Neutrophil (primary cell): ENCODE data around the gene RAB3A.
A peak's percentile ranks its signal among the peaks of the same experiment; 100 is the strongest.

ENCODE experiments used
- H3K27ac ChIP-seq: fragments of 200-600 bp; sonication (generic); 2 replicates; pipeline ENCODE4 v1.5.1; 2016; ENCODE audit warnings: mild to moderate bottlenecking, moderate library complexity
- H3K27me3 ChIP-seq: fragments of 200-600 bp; sonication (generic); 2 replicates; pipeline ENCODE4 v1.6.0; 2016; ENCODE audit warnings: mild to moderate bottlenecking
- H3K36me3 ChIP-seq: fragments of 200-600 bp; sonication (generic); 2 replicates; pipeline ENCODE4 v1.5.1; 2017
- H3K4me1 ChIP-seq, 2 experiments: fragments of 200-600 bp in 1 of 2; sonication (generic) in 1 of 2; 1 replicate in 1 of 2; 2 replicates in 1 of 2; pipeline versions ENCODE4 v1.5.1 to v1.6.1; 2013 to 2016; ENCODE audit warnings: low read depth in 1 of 2, low read length in 1 of 2, mild to moderate bottlenecking in 1 of 2, moderate library complexity in 1 of 2; ENCODE audit not compliant: control insufficient read depth in 1 of 2, insufficient read depth in 1 of 2
- H3K4me3 ChIP-seq, 2 experiments: fragments of 200-600 bp in 1 of 2; sonication (generic) in 1 of 2; 1 replicate in 1 of 2; 2 replicates in 1 of 2; pipeline ENCODE4 v1.5.1; 2013 to 2016; ENCODE audit warnings: low read depth in 1 of 2, low read length in 1 of 2, mild to moderate bottlenecking in 1 of 2, moderate library complexity in 1 of 2
- H3K9me3 ChIP-seq: fragments of 200-600 bp; sonication (generic); 2 replicates; pipeline ENCODE4 v1.5.1; 2016
- CTCF ChIP-seq: fragments of 200-600 bp; sonication (generic); IDR thresholded peaks from 2 replicates; pipeline ENCODE4 v1.5.1; 2016; ENCODE audit warnings: antibody characterized with exemption

Gene RAB3A

GRCh38 chr19:18226956-18227780, 23.3 kb upstream of the RAB3A start:
- no peak for TF ChIP-seq CTCF
- peaks cover 96% of the 10 kb centered on the region for H3K27me3 ChIP-seq
- no peaks in the 10 kb centered on the region for H3K9me3 ChIP-seq
- no peak overlapping the region for H3K27ac ChIP-seq
- no peaks in the 10 kb centered on the region for H3K36me3 ChIP-seq
- no peak overlapping the region for H3K4me3 ChIP-seq
- H3K4me1 ChIP-seq = peaks cover 11 to 17% of the 10 kb centered on the region in 2 experiments

DNA sequence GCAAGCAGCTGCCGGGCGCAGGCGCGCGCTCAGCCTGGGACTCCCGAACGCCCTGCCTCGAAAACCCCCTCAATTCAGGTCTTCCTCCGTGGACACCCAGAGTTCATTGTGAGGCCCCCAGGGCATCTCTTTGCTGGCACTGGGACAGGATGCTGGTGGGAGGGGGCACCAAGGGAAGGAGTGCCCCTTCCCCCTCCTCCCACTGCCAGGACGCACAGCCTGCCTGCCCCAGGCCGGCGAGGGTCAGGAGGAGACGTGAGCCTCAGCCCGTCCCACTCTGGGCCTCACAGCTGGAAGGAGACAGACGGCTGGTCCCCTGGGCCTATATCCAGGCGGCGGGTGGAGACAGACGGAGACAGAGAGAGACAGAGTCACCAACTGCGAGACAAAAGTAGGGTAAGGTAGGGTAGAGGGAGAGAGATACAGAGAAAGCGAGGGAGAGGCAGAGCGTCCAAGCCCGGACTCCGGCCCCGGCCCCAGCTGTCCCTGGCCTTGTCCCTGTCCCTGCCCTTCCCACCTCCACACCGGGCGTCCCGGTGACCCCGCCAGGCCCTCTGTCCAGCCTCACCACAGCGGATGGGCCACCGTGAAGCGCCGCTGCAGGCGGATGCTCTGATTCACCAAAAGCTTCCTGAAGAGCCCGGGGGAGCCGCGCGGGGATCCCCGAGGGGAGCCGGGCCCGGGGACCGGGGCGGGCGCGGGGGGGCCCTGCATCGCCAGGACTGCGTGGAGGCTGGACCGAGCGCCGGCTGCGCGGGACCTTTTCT, 22.0 kb upstream of the RAB3A start, which contains the start of gene PDE4C:
Gene PDE4C (minus strand): TSS at position 737 of the 767 bp plus-strand sequence. CDS start 23 bp downstream, at position 714.
- Histone ChIP-seq H3K27ac (no peak within 1 kb of the TSS), H3K9me3 (no peaks in the 10 kb centered on the region), H3K4me3 (no peak within 1 kb of the TSS), H3K4me1 (peaks cover 11 to 17% of the 10 kb centered on the region in 2 experiments), H3K27me3 (peaks cover 96% of the 10 kb centered on the region), H3K36me3 (no peaks in the 10 kb centered on the region)
- TF ChIP-seq CTCF = no peak

- H3K36me3 ChIP-seq = no peaks in the 10 kb centered on the region
- no peak overlapping the region for H3K27ac ChIP-seq
- no peaks in the 10 kb centered on the region for H3K9me3 ChIP-seq
- no peak overlapping the region for H3K4me3 ChIP-seq
- no peak for TF ChIP-seq CTCF
- peaks cover 96% of the 10 kb centered on the region for H3K27me3 ChIP-seq
- H3K4me1 ChIP-seq = peaks cover 11 to 17% of the 10 kb centered on the region in 2 experiments
These were observed 21.5 kb upstream of the RAB3A start for GRCh38 chr19:18225355-18225701.

DNA sequence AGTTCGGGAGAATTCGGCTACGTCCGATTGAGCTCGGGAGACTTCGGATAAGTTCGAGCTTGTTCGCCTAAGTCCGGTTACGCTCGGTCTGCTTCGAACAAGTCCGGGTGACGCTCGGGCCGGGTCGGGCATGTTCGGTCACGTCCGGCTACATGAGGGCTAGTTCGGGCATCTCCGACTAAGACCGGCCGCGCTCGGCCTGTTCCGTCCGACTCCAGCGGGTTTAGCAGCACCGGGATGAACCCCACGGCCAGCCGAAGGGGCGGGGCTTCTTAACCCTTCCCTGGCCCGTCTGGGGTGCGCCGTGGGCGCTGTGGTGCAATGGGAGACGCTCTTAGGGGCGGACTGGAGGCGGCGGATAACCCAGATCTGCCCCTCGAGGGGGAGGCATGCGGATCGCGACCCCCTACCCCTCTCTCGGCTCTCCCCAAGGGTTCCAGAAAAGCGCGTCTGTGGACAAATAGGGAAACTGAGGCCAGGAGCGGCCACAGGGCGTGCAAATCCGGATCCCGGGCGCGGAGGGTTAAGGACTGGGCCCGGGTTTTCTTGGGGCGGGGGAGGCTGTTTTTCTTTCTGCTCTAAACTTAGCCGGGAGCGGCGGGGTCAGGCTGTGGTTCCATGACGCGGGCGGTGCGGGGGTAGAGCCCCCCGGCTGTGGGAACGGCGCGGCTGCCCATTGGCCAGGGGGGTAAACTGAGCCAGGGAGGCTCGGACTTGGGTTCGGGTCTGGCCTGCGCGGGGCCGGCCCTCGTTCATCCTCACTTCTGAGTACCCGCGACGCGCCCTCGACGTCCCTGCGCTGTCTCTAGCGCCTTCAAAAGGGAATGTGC, 20.9 kb upstream of the RAB3A start:
- no peaks in the 10 kb centered on the region for H3K9me3 ChIP-seq
- no peaks in the 10 kb centered on the region for H3K36me3 ChIP-seq
- H3K27ac ChIP-seq = no peak overlapping the region
- H3K4me3 ChIP-seq = peak overlapping the region; percentile 63 to 67
- no peak for TF ChIP-seq CTCF
- H3K4me1 ChIP-seq = peaks cover 11 to 17% of the 10 kb centered on the region in 2 experiments
- peaks cover 96% of the 10 kb centered on the region for H3K27me3 ChIP-seq

GRCh38 chr19:18223860-18224524, 20.1 kb upstream of the RAB3A start:
- no peaks in the 10 kb centered on the region for H3K36me3 ChIP-seq
- no peak overlapping the region for H3K27ac ChIP-seq
- peaks cover 97% of the 10 kb centered on the region for H3K27me3 ChIP-seq
- peak overlapping the region; percentile 63 to 67 for H3K4me3 ChIP-seq
- H3K4me1 ChIP-seq = peaks cover 11 to 17% of the 10 kb centered on the region in 2 experiments
- H3K9me3 ChIP-seq = no peaks in the 10 kb centered on the region
- no peak for TF ChIP-seq CTCF
